Loucy (cell line): ENCODE measurements around the gene PFDN1.

Experiments used
- H2AFZ ChIP-seq: fragments of 200-600 bp; sonication (generic); 2 replicates; pipeline ENCODE4 v1.6.0; 2016; ENCODE audit warnings: antibody characterized with exemption, mild to moderate bottlenecking, low read length, moderate library complexity
- H3F3A ChIP-seq: fragments of 200-600 bp; 2 replicates; pipeline ENCODE4 v1.6.0; 2016; ENCODE audit warnings: antibody characterized with exemption, low read depth, mild to moderate bottlenecking
- H3K27me3 ChIP-seq: fragments of 200-600 bp; sonication (generic); 2 replicates; pipeline ENCODE4 v1.6.1; 2014; ENCODE audit warnings: low read length, mild to moderate bottlenecking; ENCODE audit not compliant: insufficient read depth, poor library complexity, severe bottlenecking
- H3K36me3 ChIP-seq: fragments of 200-600 bp; sonication (generic); 2 replicates; pipeline ENCODE4 v1.6.1; 2016; ENCODE audit warnings: low read length; ENCODE audit not compliant: insufficient read depth
- H3K4me1 ChIP-seq: fragments of 200-600 bp; sonication (generic); 2 replicates; pipeline ENCODE4 v1.5.1; 2014; ENCODE audit warnings: low read length, mild to moderate bottlenecking; ENCODE audit not compliant: insufficient read depth, poor library complexity, severe bottlenecking
- H3K4me2 ChIP-seq: fragments of 200-600 bp; sonication (generic); 2 replicates; pipeline ENCODE4 v1.6.0; 2014; ENCODE audit warnings: antibody characterized with exemption, low read length, low read depth, mild to moderate bottlenecking; ENCODE audit not compliant: poor library complexity, severe bottlenecking
- H3K4me3 ChIP-seq: fragments of 200-600 bp; sonication (generic); 2 replicates; pipeline ENCODE4 v1.5.1; 2014; ENCODE audit warnings: low read length, mild to moderate bottlenecking, mixed read lengths; ENCODE audit not compliant: poor library complexity, severe bottlenecking
- H3K79me2 ChIP-seq: fragments of 200-600 bp; sonication (generic); 2 replicates; pipeline ENCODE4 v1.6.1; 2014; ENCODE audit warnings: low read length; ENCODE audit not compliant: insufficient read depth
- H3K9ac ChIP-seq: fragments of 200-600 bp; sonication (generic); 2 replicates; pipeline ENCODE4 v1.6.0; 2014; ENCODE audit warnings: mild to moderate bottlenecking, low read depth, low read length, moderate library complexity; ENCODE audit not compliant: poor library complexity, severe bottlenecking
- H3K9me2 ChIP-seq: fragments of 200-600 bp; sonication (generic); replicated peaks from 2 replicates; pipeline ENCODE4 v1.6.1; 2016; ENCODE audit warnings: low read depth, low read length, mixed read lengths
- H3K9me3 ChIP-seq: fragments of 200-600 bp; sonication (generic); 2 replicates; pipeline ENCODE4 v1.6.1; 2014; ENCODE audit warnings: mild to moderate bottlenecking, antibody characterized with exemption, low read length, low read depth; ENCODE audit not compliant: insufficient read depth
- H4K20me1 ChIP-seq: fragments of 200-600 bp; sonication (generic); 2 replicates; pipeline ENCODE4 v1.6.0; 2014; ENCODE audit warnings: antibody characterized with exemption, low read length, mild to moderate bottlenecking; ENCODE audit not compliant: insufficient read depth, poor library complexity, severe bottlenecking
- EZH2phosphoT487 ChIP-seq: fragments of 200-600 bp; IDR thresholded peaks from 2 replicates; pipeline ENCODE4 v1.6.1; 2018; ENCODE audit warnings: antibody characterized with exemption, mild to moderate bottlenecking, moderate library complexity, borderline replicate concordance
- TF ChIP-seq, protein P1 (sequence below): fragments of 200-600 bp; sonication (generic); conservative IDR thresholded peaks from 2 replicates; pipeline ENCODE4 v1.5.1; 2014; ENCODE audit warnings: mild to moderate bottlenecking, antibody characterized with exemption, low read length

Gene PFDN1

DNA sequence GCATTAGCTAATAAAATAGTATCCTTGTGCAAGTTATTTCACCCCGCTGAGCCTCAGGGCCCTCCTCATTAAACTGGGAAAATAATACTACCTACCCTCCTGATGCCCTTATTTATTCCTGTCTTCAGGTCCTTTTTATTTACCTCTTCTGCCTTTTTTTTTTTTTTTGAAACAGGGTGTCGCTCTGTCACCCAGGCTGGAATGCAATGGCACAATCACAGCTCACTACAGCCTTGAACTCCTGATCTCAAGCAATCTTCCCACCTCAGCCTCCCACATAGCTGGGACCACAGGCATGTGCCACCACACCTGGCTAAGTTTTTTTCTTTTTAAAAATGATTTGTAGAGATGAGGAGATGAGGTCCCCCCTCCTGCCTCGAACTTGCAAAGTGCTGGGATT is 22.6 kb upstream of the PFDN1 start:
- H3K36me3 ChIP-seq, result no peaks in the 10 kb centered on the region
- H2AFZ ChIP-seq, result no peak overlapping the region
- H3K9me3 ChIP-seq, result no peaks in the 10 kb centered on the region
- no peaks in the 10 kb centered on the region for H3K9me2 ChIP-seq
- no peaks in the 10 kb centered on the region for H3K79me2 ChIP-seq
- no peaks in the 10 kb centered on the region for H3F3A ChIP-seq
- H4K20me1 ChIP-seq, result no peaks in the 10 kb centered on the region
- no peak overlapping the region for H3K4me3 ChIP-seq
- H3K27me3 ChIP-seq, result no peaks in the 10 kb centered on the region
- H3K4me2 ChIP-seq, result no peak overlapping the region
- H3K9ac ChIP-seq, result no peak overlapping the region
- no peaks in the 10 kb centered on the region for H3K4me1 ChIP-seq
- no peak for TF ChIP-seq EZH2phosphoT487
- TF ChIP-seq, protein P1, sequence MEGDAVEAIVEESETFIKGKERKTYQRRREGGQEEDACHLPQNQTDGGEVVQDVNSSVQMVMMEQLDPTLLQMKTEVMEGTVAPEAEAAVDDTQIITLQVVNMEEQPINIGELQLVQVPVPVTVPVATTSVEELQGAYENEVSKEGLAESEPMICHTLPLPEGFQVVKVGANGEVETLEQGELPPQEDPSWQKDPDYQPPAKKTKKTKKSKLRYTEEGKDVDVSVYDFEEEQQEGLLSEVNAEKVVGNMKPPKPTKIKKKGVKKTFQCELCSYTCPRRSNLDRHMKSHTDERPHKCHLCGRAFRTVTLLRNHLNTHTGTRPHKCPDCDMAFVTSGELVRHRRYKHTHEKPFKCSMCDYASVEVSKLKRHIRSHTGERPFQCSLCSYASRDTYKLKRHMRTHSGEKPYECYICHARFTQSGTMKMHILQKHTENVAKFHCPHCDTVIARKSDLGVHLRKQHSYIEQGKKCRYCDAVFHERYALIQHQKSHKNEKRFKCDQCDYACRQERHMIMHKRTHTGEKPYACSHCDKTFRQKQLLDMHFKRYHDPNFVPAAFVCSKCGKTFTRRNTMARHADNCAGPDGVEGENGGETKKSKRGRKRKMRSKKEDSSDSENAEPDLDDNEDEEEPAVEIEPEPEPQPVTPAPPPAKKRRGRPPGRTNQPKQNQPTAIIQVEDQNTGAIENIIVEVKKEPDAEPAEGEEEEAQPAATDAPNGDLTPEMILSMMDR, result no peak

DNA sequence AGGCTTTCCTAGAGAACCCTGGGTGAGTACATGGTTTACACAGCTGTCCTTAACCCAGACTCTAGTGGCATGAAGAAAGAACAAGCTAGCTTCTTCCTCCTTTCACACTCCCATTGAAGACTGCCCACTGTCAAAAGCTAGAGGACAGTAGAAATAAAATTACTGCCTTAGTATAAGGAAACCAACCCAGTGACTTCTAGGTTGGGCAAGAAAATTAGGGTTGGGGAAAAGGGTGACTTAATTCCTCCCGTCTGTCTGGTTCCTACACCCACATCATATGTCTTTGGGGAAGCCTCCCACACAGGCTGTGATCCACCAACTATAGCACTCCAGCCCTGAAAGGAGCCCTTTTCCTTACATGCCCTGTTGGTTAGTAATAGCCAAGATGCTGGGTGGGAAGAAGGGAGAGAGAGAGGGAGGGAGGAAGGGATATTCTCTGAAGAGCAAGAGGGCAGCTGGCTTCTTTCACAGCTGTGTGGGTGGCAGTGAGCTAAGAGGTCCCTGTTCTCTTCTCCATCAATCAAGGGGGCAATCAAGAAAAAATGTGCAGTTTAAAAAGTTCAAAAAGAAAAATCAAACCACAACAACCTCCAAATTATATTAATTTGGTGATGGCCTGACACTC is 21.8 kb upstream of the PFDN1 start:
- Histone ChIP-seq H3K4me1 (no peaks in the 10 kb centered on the region), H3K9ac (no peak overlapping the region), H3K9me2 (no peaks in the 10 kb centered on the region), H3K4me2 (no peak overlapping the region), H4K20me1 (no peaks in the 10 kb centered on the region), H3K79me2 (no peaks in the 10 kb centered on the region), H3K27me3 (no peaks in the 10 kb centered on the region), H3F3A (no peaks in the 10 kb centered on the region), H3K9me3 (no peaks in the 10 kb centered on the region), H3K36me3 (no peaks in the 10 kb centered on the region), H3K4me3 (no peak overlapping the region), H2AFZ (no peak overlapping the region)
- TF ChIP-seq, protein P1, result no peak
- no peak for TF ChIP-seq EZH2phosphoT487

DNA sequence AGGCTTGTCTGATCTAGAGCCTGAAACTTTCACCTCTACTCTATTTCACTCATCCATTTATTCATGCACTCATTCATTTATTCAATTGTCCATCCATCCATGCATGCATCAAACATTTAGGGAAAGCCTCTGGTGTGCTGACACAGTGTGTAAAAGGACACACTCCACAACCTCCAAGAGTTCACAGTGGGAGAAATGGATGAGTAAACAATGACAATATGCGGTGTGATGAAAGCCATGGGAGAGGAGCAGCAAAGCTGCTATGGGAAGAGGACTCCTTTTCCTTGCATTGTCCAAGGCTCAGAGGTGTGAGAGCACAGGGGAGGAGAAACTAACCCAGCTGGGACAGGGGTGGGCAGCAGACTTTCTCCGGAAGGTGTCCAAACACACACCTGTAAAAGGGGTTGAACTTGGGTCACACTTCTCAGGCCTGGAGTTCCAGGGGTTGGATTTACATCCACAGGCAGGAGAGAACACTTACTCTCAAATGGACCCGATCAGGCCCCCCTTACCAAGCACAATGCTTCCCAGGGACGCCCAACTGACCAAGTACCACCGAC is 21.2 kb upstream of the PFDN1 start:
- no peak overlapping the region for H2AFZ ChIP-seq

More for the DNA sequence above, 21.2 kb upstream of the PFDN1 start:
- H3K4me1 ChIP-seq, result no peaks in the 10 kb centered on the region
- H3K4me2 ChIP-seq, result no peak overlapping the region
- H3F3A ChIP-seq, result no peaks in the 10 kb centered on the region
- no peaks in the 10 kb centered on the region for H3K79me2 ChIP-seq
- H3K27me3 ChIP-seq, result no peaks in the 10 kb centered on the region
- H3K9me2 ChIP-seq, result no peaks in the 10 kb centered on the region
- no peaks in the 10 kb centered on the region for H4K20me1 ChIP-seq
- no peak for TF ChIP-seq EZH2phosphoT487
- TF ChIP-seq, protein P1, result no peak
- no peak overlapping the region for H3K4me3 ChIP-seq
- no peaks in the 10 kb centered on the region for H3K9me3 ChIP-seq
- no peak overlapping the region for H3K9ac ChIP-seq
- no peaks in the 10 kb centered on the region for H3K36me3 ChIP-seq
